Spleen (tissue), 3 donors: ENCODE measurements around the gene CACNA2D2.

Experiments
- POLR2A ChIP-seq, 3 donors: fragments of 450-650 bp; IDR thresholded peaks; one replicate each; pipeline ENCODE4 v1.5.1; 2017; ENCODE audit warnings: antibody characterized with exemption in 3 of 3, mild to moderate bottlenecking in 1 of 3
- POLR2AphosphoS5 ChIP-seq, 3 donors: sonication (generic); formaldehyde crosslinking; IDR thresholded peaks; one replicate each; pipeline ENCODE4 v1.5.1; 2017; ENCODE audit warnings: antibody characterized with exemption in 3 of 3

GRCh38 chr3:50331364-50331907 is 172.0 kb downstream of the CACNA2D2 start:
- TF ChIP-seq POLR2AphosphoS5 (IDR thresholded peaks at IDR 0.05) (peak in 2 of 3 donors; percentile 46 to 67), POLR2A (IDR thresholded peaks at IDR 0.05) (no peak)
